Omental fat pad (tissue), 4 donors: ENCODE data around the gene UBN1. TPM values are rescaled to one million over a fixed set of nuclear protein-coding genes. Genes with fewer than 3 reads are reported as not detected.

Source experiments
- ATAC-seq: fragments of 150-250 bp; one replicate; pipeline ENCODE4 v1.9.1; 2016; ENCODE audit warnings: mild to moderate bottlenecking, moderate library complexity; ENCODE audit not compliant: low FRiP score
- DNase-seq: peaks from one replicate; pipeline ENCODE4 v3.0.0-alpha.2; 2019; ENCODE audit warnings: low spot score
- CTCF ChIP-seq, 3 donors: fragments of 450-650 bp; IDR thresholded peaks; one replicate each; pipeline ENCODE4 v1.5.1; 2016 to 2017; ENCODE audit warnings: antibody characterized with exemption in 3 of 3, mild to moderate bottlenecking in 3 of 3, moderate library complexity in 2 of 3
- total RNA-seq, 4 donors: library from RNA; depleted of rRNA; stranded (reverse); fragments of >200 nt; gene quantifications; one replicate each; pipeline ENCODE4 v1.1.0, GENCODE V29; 2016

UBN1 gene
- total RNA-seq, 4 donors from 2014 or later, result 32.8 to 67.5 (median 41.1) TPM

GRCh38 chr16:4902038-4902437 is 54.8 kb downstream of the UBN1 start:
- no peak for TF ChIP-seq CTCF (IDR thresholded peaks at IDR 0.05)
- ATAC-seq, result no peak
- DNase-seq, result no peak

GRCh38 chr16:4904108-4904941 is 57.0 kb downstream of the UBN1 start:
- TF ChIP-seq CTCF (IDR thresholded peaks at IDR 0.05), result no peak
- DNase-seq (no peak), ATAC-seq (no peak)

GRCh38 chr16:4904942-4905615 is 57.8 kb downstream of the UBN1 start:
- no peak for DNase-seq
- no peak for TF ChIP-seq CTCF (IDR thresholded peaks at IDR 0.05)
- ATAC-seq, result no peak

- DNase-seq (no peak), ATAC-seq (no peak)
- no peak for TF ChIP-seq CTCF (IDR thresholded peaks at IDR 0.05)
Observed at GRCh38 chr16:4908854-4909401, 61.6 kb downstream of the UBN1 start.

- ATAC-seq, result no peak
- DNase-seq, result no peak
- no peak for TF ChIP-seq CTCF (IDR thresholded peaks at IDR 0.05)
Observed at GRCh38 chr16:4909825-4910224, 62.5 kb downstream of the UBN1 start.

- ATAC-seq (no peak), DNase-seq (no peak)
- no peak for TF ChIP-seq CTCF (IDR thresholded peaks at IDR 0.05)
Observed at GRCh38 chr16:4910828-4911227, 63.5 kb downstream of the UBN1 start.
